ENCODE measurements around the gene PIGB. TPM values are rescaled to one million over a fixed set of nuclear protein-coding genes. Genes with fewer than 3 reads are reported as not detected.
"Not testable (repeated sequence)": the region's sequence is repeated elsewhere in the genome, so short reads cannot be mapped to it uniquely, and the experiment has no call there.

Gene PIGB
- total and polyA plus RNA-seq, 9 donors = 5.6 to 13.5 (median 9.7) TPM

- DNase-seq = no peak
- TF ChIP-seq POLR2A (IDR thresholded peaks at IDR 0.05) (no peak), EP300 (IDR thresholded peaks at IDR 0.05) (no peak)
- TF ChIP-seq, protein P1, sequence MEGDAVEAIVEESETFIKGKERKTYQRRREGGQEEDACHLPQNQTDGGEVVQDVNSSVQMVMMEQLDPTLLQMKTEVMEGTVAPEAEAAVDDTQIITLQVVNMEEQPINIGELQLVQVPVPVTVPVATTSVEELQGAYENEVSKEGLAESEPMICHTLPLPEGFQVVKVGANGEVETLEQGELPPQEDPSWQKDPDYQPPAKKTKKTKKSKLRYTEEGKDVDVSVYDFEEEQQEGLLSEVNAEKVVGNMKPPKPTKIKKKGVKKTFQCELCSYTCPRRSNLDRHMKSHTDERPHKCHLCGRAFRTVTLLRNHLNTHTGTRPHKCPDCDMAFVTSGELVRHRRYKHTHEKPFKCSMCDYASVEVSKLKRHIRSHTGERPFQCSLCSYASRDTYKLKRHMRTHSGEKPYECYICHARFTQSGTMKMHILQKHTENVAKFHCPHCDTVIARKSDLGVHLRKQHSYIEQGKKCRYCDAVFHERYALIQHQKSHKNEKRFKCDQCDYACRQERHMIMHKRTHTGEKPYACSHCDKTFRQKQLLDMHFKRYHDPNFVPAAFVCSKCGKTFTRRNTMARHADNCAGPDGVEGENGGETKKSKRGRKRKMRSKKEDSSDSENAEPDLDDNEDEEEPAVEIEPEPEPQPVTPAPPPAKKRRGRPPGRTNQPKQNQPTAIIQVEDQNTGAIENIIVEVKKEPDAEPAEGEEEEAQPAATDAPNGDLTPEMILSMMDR (IDR thresholded peaks at IDR 0.05) = no peak
- H3K4me1 ChIP-seq (ENCODE audit: insufficient read depth) = no peaks in the 10 kb centered on the region
- no peaks in the 10 kb centered on the region for H3K9me3 ChIP-seq
- H3K36me3 ChIP-seq = no peaks in the 10 kb centered on the region
- H3K27ac ChIP-seq = no peak overlapping the region
- H3K27me3 ChIP-seq = no peaks in the 10 kb centered on the region
- intact Hi-C loops (cut with DNase I) = no loop called here
- no peak overlapping the region for H3K4me3 ChIP-seq
Measured at GRCh38 chr15:55387027-55387426, 68.0 kb downstream of the PIGB start.

- Histone ChIP-seq H3K4me1 (ENCODE audit: insufficient read depth) (no peaks in the 10 kb centered on the region), H3K27ac (no peak overlapping the region), H3K4me3 (no peak overlapping the region), H3K27me3 (no peaks in the 10 kb centered on the region), H3K36me3 (no peaks in the 10 kb centered on the region), H3K9me3 (no peaks in the 10 kb centered on the region)
- DNase-seq = no peak
- TF ChIP-seq, protein P1 (IDR thresholded peaks at IDR 0.05) = no peak
- TF ChIP-seq POLR2A (IDR thresholded peaks at IDR 0.05) (no peak), EP300 (IDR thresholded peaks at IDR 0.05) (no peak)
- intact Hi-C loops (cut with DNase I) = no loop called here
Measured at GRCh38 chr15:55389264-55389607, 70.2 kb downstream of the PIGB start.

DNA sequence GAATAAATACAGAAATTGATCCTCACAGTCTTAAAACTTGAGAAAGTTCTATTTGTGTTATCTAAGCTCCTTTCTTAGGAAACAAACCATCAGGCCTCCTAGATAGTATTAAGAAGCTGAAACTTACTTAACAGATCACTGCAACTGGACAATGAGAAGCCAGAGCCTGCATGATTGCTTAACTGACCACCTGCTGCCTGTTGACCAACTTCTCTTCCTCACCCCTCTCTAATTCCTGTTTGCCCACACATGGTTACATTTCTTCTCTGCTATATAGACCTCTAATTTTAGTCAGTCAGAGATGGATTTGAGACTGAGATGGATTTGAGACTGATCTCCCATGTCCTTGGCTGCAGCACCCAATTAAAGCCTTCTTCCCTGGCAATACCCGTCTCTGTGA is 75.7 kb downstream of the PIGB start:
- TF ChIP-seq POLR2A (IDR thresholded peaks at IDR 0.05) = no peak
- no peak for TF ChIP-seq EP300 (IDR thresholded peaks at IDR 0.05)
- TF ChIP-seq, protein P1 (IDR thresholded peaks at IDR 0.05) = no peak
- intact Hi-C loops (cut with DNase I) = no loop called here
- no peaks in the 10 kb centered on the region for H3K27me3 ChIP-seq
- H3K36me3 ChIP-seq = no peaks in the 10 kb centered on the region
- DNase-seq = no peak
- no peak overlapping the region for H3K4me3 ChIP-seq
- H3K4me1 ChIP-seq (ENCODE audit: insufficient read depth) = no peaks in the 10 kb centered on the region
- WGBS, 3 donors = 98 to 100% (median 100%) methylated on average over 1 of the region's 1 CpG
- H3K9me3 ChIP-seq = no peaks in the 10 kb centered on the region
- no peak overlapping the region for H3K27ac ChIP-seq

GRCh38 chr15:55398243-55398642 is 79.2 kb downstream of the PIGB start:
- no peak for TF ChIP-seq POLR2A (IDR thresholded peaks at IDR 0.05)
- TF ChIP-seq, protein P1 (IDR thresholded peaks at IDR 0.05) = no peak
- TF ChIP-seq EP300 (IDR thresholded peaks at IDR 0.05) = no peak
- no peak overlapping the region for H3K4me3 ChIP-seq
- DNase-seq = no peak
- H3K36me3 ChIP-seq = no peaks in the 10 kb centered on the region
- WGBS, 3 donors = 92 to 93% (median 92%) methylated on average over 5 of the region's 5 CpGs
- no peak overlapping the region for H3K27ac ChIP-seq
- intact Hi-C loops (cut with DNase I) = no loop called here
- H3K4me1 ChIP-seq (ENCODE audit: insufficient read depth) = no peaks in the 10 kb centered on the region
- H3K9me3 ChIP-seq = no peaks in the 10 kb centered on the region
- H3K27me3 ChIP-seq = no peaks in the 10 kb centered on the region

GRCh38 chr15:55400050-55400449 is 81.0 kb downstream of the PIGB start:
- H3K4me3 ChIP-seq; H3K27ac ChIP-seq; DNase-seq; H3K4me1 ChIP-seq (ENCODE audit: insufficient read depth); intact Hi-C loops (cut with DNase I); H3K36me3 ChIP-seq; H3K27me3 ChIP-seq; H3K9me3 ChIP-seq: not testable (repeated sequence)
- 85 to 95% (median 85%) methylated on average over 8 of the region's 8 CpGs for WGBS, 3 donors
